Esophagus muscularis mucosa (tissue), 4 donors: Measurements from ENCODE around the gene SMIM1. TPM values are rescaled to one million over a fixed set of nuclear protein-coding genes. Genes with fewer than 3 reads are reported as not detected.
A peak's percentile ranks its signal among the peaks of the same experiment; 100 is the strongest.
"Not testable (repeated sequence)": the region's sequence is repeated elsewhere in the genome, so short reads cannot be mapped to it uniquely, and the experiment has no call there.

Source experiments
- DNase-seq: peaks from one replicate; pipeline ENCODE4 v3.0.0-alpha.2; 2017; ENCODE audit errors: extremely low spot score
- H3K27ac ChIP-seq, 4 donors: fragments of 200-600 bp; sonication (generic); replicated peaks in 1 of 4; 1 replicate in 3 of 4; 2 replicates in 1 of 4; pipeline ENCODE4 v1.5.1; 2016 to 2019; ENCODE audit warnings: mild to moderate bottlenecking in 1 of 4
- H3K27me3 ChIP-seq, 4 donors: fragments of 200-600 bp; sonication (generic); one replicate each; pipeline versions ENCODE4 v1.5.1 to v1.6.0; 2016 to 2019
- H3K36me3 ChIP-seq, 4 donors: fragments of 200-600 bp; sonication (generic); one replicate each; pipeline ENCODE4 v1.5.1; 2016 to 2019
- H3K4me1 ChIP-seq, 4 donors: fragments of 200-600 bp; sonication (generic); one replicate each; pipeline ENCODE4 v1.5.1; 2016 to 2019
- H3K4me3 ChIP-seq, 4 donors: fragments of 200-600 bp; sonication (generic); 1 replicate in 2 of 4; 2 replicates in 2 of 4; pipeline ENCODE4 v1.5.1; 2016 to 2019; ENCODE audit warnings: mild to moderate bottlenecking in 4 of 4, moderate library complexity in 1 of 4
- H3K9me3 ChIP-seq, 4 donors: fragments of 200-600 bp; sonication (generic); 1 replicate in 3 of 4; 2 replicates in 1 of 4; pipeline ENCODE4 v1.5.1; 2016 to 2019
- CTCF ChIP-seq, 3 experiments: fragments of 200-600 bp in 2 of 3; fragments of 450-650 bp in 1 of 3; sonication (generic) in 2 of 3; IDR thresholded peaks; one replicate each; pipeline ENCODE4 v1.5.1; 2017 to 2019; ENCODE audit warnings: antibody characterized with exemption in 3 of 3, mild to moderate bottlenecking in 2 of 3, moderate library complexity in 1 of 3
- EP300 ChIP-seq: sonication (generic); formaldehyde crosslinking; IDR thresholded peaks from one replicate; pipeline ENCODE4 v1.6.1; 2017; ENCODE audit warnings: antibody characterized with exemption
- POLR2A ChIP-seq: fragments of 450-650 bp; IDR thresholded peaks from one replicate; pipeline ENCODE4 v1.6.1; 2017; ENCODE audit warnings: antibody characterized with exemption, moderate library complexity, mild to moderate bottlenecking, low read depth
- POLR2AphosphoS5 ChIP-seq, 2 donors: sonication (generic); formaldehyde crosslinking; IDR thresholded peaks; one replicate each; pipeline ENCODE4 v1.6.1; 2017; ENCODE audit warnings: antibody characterized with exemption in 2 of 2
- WGBS: methylation state at CpG from one replicate; pipeline ENCODE4 v1.1.5; 2018; 5-methylcytosine and 5-hydroxymethylcytosine counted together
- intact Hi-C: fragments of 100-400 bp; cut with DNase I; formaldehyde crosslinking; loops from one replicate; pipeline ENCODE4 v1.15.1; 2023
- total RNA-seq, 4 donors: library from RNA; depleted of rRNA; stranded (reverse); fragments of >200 nt; gene quantifications; one replicate each; pipeline versions ENCODE4 v1.1.0 to v1.2.1, GENCODE V29; 2016

Gene SMIM1
- 10 to 100 TPM; 10.5 to 16.3 (median 13.3) TPM for total RNA-seq

- Histone ChIP-seq H3K27ac (peak within 1 kb of the TSS; percentile 77 to 91 (median 84)), H3K36me3 (peaks cover 0 to 5% (median 4%) of the 10 kb centered on the region in 4 donors), H3K4me1 (peaks cover 36 to 58% (median 53%) of the 10 kb centered on the region in 4 donors), H3K9me3 (no peaks in the 10 kb centered on the region), H3K27me3 (no peaks in the 10 kb centered on the region), H3K4me3 (peak within 1 kb of the TSS; percentile 66 to 89 (median 76))
- WGBS: 20% methylated on average over 19 of the region's 55 CpGs
- DNase-seq: no peak
- intact Hi-C loops: no loop called here
- no peak for TF ChIP-seq POLR2A
- no peak for TF ChIP-seq POLR2AphosphoS5 (IDR thresholded peaks at IDR 0.05)
- TF ChIP-seq CTCF (IDR thresholded peaks at IDR 0.05): no peak
- no peak for TF ChIP-seq EP300
These were observed at the start of gene SMIM1 for GRCh38 chr1:3772715-3773571. Gene SMIM1 (plus strand): TSS chr1:3772749. CDS start chr1:3775374, 2,625 bp downstream.

- TF ChIP-seq POLR2AphosphoS5 (IDR thresholded peaks at IDR 0.05) (no peak), CTCF (IDR thresholded peaks at IDR 0.05) (no peak), POLR2A (no peak), EP300 (no peak)
- peaks cover 0 to 5% (median 2%) of the 10 kb centered on the region in 4 donors for H3K4me1 ChIP-seq
- H3K4me3 ChIP-seq: no peak overlapping the region
- 100% methylated on average over 1 of the region's 3 CpGs for WGBS
- intact Hi-C loops: no loop called here
- H3K9me3 ChIP-seq: no peaks in the 10 kb centered on the region
- no peak for DNase-seq
- peaks cover 0 to 69% (median 6%) of the 10 kb centered on the region in 4 donors for H3K27me3 ChIP-seq
- no peaks in the 10 kb centered on the region for H3K36me3 ChIP-seq
- H3K27ac ChIP-seq: no peak overlapping the region
These were observed 49.7 kb upstream of the SMIM1 start for GRCh38 chr1:3722846-3723245.

- H3K27me3 ChIP-seq: peaks cover 0 to 71% (median 2%) of the 10 kb centered on the region in 4 donors
- TF ChIP-seq CTCF (IDR thresholded peaks at IDR 0.05): peak; percentile 71 to 96 (median 88)
- intact Hi-C loops, H3K4me3 ChIP-seq, H3K4me1 ChIP-seq, H3K36me3 ChIP-seq, H3K9me3 ChIP-seq, DNase-seq, H3K27ac ChIP-seq: not testable (repeated sequence)
- 44% methylated on average over 18 of the region's 18 CpGs for WGBS
These were observed 48.0 kb upstream of the SMIM1 start for GRCh38 chr1:3724416-3725030.

GRCh38 chr1:3725366-3725765 is 47.2 kb upstream of the SMIM1 start:
- H3K36me3 ChIP-seq: no peaks in the 10 kb centered on the region
- no peak overlapping the region for H3K27ac ChIP-seq
- intact Hi-C loops: no loop called here
- no peaks in the 10 kb centered on the region for H3K9me3 ChIP-seq
- no peaks in the 10 kb centered on the region for H3K4me1 ChIP-seq
- WGBS: 88% methylated on average over 2 of the region's 2 CpGs
- no peak overlapping the region for H3K4me3 ChIP-seq
- no peak for TF ChIP-seq POLR2AphosphoS5 (IDR thresholded peaks at IDR 0.05)
- no peak for TF ChIP-seq POLR2A
- no peak for TF ChIP-seq CTCF (IDR thresholded peaks at IDR 0.05)
- TF ChIP-seq EP300: no peak
- peaks cover 0 to 79% (median 2%) of the 10 kb centered on the region in 4 donors for H3K27me3 ChIP-seq
- DNase-seq: no peak
